Peyer's patch (tissue), 4 donors: ENCODE results near the gene HARBI1. TPM values are rescaled to one million over a fixed set of nuclear protein-coding genes. Genes with fewer than 3 reads are reported as not detected.

Source experiments
- DNase-seq, 3 donors: peaks; one replicate each; pipeline ENCODE4 v3.0.0-alpha.2; 2017 to 2019
- H3K27ac ChIP-seq, 4 donors: fragments of 200-600 bp; sonication (generic); one replicate each; pipeline ENCODE4 v1.5.1; 2016 to 2019
- H3K27me3 ChIP-seq, 2 donors: fragments of 200-600 bp; sonication (generic); one replicate each; pipeline ENCODE4 v1.5.1; 2019
- H3K36me3 ChIP-seq, 3 donors: fragments of 200-600 bp; sonication (generic); one replicate each; pipeline ENCODE4 v1.5.1; 2016 to 2019
- H3K4me1 ChIP-seq, 4 donors: fragments of 200-600 bp; sonication (generic); one replicate each; pipeline ENCODE4 v1.5.1; 2016 to 2019
- H3K4me3 ChIP-seq, 4 donors: fragments of 200-600 bp; sonication (generic); 1 replicate in 3 of 4; 2 replicates in 1 of 4; pipeline ENCODE4 v1.5.1; 2016 to 2019; ENCODE audit warnings: mild to moderate bottlenecking in 1 of 4
- H3K9me3 ChIP-seq, 4 donors: fragments of 200-600 bp; sonication (generic); one replicate each; pipeline ENCODE4 v1.5.1; 2016 to 2019; ENCODE audit warnings: mild to moderate bottlenecking in 1 of 4
- POLR2A ChIP-seq, 2 donors: fragments of 450-650 bp; IDR thresholded peaks; one replicate each; pipeline ENCODE4 v1.5.1; 2017; ENCODE audit warnings: antibody characterized with exemption in 2 of 2, mild to moderate bottlenecking in 2 of 2, moderate library complexity in 2 of 2
- total RNA-seq, 4 donors: library from RNA; depleted of rRNA; stranded (reverse); fragments of >200 nt; gene quantifications; one replicate each; pipeline ENCODE4 v1.1.0, GENCODE V29; 2016
- TF ChIP-seq, protein P1 (sequence below), 6 experiments: fragments of 450-650 bp in 4 of 6; fragments of 200-600 bp in 2 of 6; sonication (generic) in 1 of 6; IDR thresholded peaks; one replicate each; pipeline ENCODE4 v1.5.1; 2017 to 2019; ENCODE audit warnings: antibody characterized with exemption in 6 of 6, mild to moderate bottlenecking in 3 of 6, moderate library complexity in 1 of 6

The HARBI1 gene
- total RNA-seq, 4 donors from 2014 or later: 3.3 to 4.4 (median 4.1) TPM

DNA sequence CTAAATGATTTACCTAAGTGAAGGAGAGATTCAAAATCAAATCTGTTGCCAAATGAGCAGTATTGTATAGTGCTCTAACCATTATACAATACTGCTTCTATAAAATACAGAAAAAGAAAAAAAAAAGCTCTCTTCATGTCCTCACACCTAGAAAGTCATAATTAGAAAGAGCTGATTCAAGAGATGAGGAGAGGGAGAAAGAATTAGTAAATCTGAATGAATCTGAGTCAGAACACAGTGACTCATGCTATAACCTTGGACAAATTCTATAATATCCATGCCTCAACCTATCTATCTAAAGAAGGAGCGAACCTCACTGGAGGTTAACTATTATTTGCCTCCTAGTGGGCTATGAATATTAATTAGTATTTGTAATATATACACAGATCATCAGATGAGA, 52.6 kb downstream of the HARBI1 start:
- Histone ChIP-seq H3K36me3 (no peaks in the 10 kb centered on the region), H3K27ac (no peak overlapping the region), H3K27me3 (no peaks in the 10 kb centered on the region), H3K9me3 (no peaks in the 10 kb centered on the region), H3K4me3 (no peak overlapping the region), H3K4me1 (peaks cover 0 to 14% (median 2%) of the 10 kb centered on the region in 4 donors)
- TF ChIP-seq POLR2A (IDR thresholded peaks at IDR 0.05): no peak
- TF ChIP-seq, protein P1, sequence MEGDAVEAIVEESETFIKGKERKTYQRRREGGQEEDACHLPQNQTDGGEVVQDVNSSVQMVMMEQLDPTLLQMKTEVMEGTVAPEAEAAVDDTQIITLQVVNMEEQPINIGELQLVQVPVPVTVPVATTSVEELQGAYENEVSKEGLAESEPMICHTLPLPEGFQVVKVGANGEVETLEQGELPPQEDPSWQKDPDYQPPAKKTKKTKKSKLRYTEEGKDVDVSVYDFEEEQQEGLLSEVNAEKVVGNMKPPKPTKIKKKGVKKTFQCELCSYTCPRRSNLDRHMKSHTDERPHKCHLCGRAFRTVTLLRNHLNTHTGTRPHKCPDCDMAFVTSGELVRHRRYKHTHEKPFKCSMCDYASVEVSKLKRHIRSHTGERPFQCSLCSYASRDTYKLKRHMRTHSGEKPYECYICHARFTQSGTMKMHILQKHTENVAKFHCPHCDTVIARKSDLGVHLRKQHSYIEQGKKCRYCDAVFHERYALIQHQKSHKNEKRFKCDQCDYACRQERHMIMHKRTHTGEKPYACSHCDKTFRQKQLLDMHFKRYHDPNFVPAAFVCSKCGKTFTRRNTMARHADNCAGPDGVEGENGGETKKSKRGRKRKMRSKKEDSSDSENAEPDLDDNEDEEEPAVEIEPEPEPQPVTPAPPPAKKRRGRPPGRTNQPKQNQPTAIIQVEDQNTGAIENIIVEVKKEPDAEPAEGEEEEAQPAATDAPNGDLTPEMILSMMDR (IDR thresholded peaks at IDR 0.05): no peak
- DNase-seq: no peak

DNA sequence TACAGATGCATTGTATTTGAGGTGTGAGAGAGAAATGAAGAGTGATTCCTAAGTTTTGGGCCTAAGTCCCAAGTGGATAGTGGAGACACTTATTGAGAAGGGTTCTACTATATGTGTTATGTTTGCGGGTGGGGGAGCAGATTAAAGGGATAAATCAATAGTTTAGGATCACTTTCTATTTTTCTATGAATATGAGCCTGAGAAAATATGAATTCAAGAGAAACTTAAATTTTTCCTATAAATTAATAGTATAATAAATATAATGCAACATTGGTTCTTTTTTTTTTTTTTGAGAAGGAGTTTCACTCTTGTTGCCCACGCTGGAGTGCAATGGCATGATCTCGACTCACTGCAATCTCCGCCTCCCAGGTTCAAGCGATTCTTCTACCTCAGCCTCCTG, 54.5 kb downstream of the HARBI1 start:
- peaks cover 0 to 14% (median 2%) of the 10 kb centered on the region in 4 donors for H3K4me1 ChIP-seq
- no peak for DNase-seq
- H3K4me3 ChIP-seq: no peak overlapping the region
- no peaks in the 10 kb centered on the region for H3K9me3 ChIP-seq
- TF ChIP-seq, protein P1 (IDR thresholded peaks at IDR 0.05): no peak
- no peak for TF ChIP-seq POLR2A (IDR thresholded peaks at IDR 0.05)
- no peaks in the 10 kb centered on the region for H3K27me3 ChIP-seq
- no peak overlapping the region for H3K27ac ChIP-seq
- no peaks in the 10 kb centered on the region for H3K36me3 ChIP-seq

DNA sequence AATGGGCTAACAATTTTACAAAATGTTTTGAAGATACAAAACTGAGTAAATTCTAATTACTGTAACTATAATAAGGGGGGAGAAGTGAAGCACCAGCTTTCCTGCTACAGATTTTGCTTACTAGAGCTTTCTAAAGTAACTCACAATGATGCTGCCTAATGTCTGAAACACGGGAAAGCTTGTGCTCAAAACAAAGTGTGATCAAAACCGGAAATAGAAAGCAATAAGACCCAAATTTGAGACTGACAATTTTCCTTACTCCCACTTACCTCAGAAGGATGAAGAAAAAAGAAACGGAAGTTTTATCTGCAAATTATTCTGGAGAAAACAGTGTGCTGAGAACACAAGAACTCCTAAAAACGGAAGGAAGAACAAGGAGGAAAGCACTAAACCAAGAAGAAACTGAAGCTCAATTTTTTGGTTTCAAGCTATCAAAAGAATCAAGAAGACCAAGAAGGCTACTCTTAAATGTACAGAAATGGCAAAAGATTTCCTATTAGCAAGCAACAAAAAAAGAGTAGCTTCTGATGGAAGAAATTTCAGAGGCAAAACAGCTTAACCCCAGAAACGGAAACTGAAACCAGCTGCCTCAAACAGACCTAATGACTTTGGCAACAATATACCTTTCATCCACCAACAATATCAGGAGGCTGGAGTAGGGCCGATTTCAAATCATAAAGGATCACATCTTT, 56.6 kb downstream of the HARBI1 start:
- H3K4me3 ChIP-seq: peak overlapping the region; percentile 14 to 40 (median 30)
- no peaks in the 10 kb centered on the region for H3K9me3 ChIP-seq
- H3K4me1 ChIP-seq: peaks cover 0 to 15% (median 9%) of the 10 kb centered on the region in 4 donors
- TF ChIP-seq POLR2A (IDR thresholded peaks at IDR 0.05): no peak
- TF ChIP-seq, protein P1 (IDR thresholded peaks at IDR 0.05): no peak
- H3K36me3 ChIP-seq: no peaks in the 10 kb centered on the region
- H3K27me3 ChIP-seq: no peaks in the 10 kb centered on the region
- peak in 1 of 3 donors; percentile 49 for DNase-seq
- peak overlapping the region; percentile 49 to 66 (median 62) for H3K27ac ChIP-seq

DNA sequence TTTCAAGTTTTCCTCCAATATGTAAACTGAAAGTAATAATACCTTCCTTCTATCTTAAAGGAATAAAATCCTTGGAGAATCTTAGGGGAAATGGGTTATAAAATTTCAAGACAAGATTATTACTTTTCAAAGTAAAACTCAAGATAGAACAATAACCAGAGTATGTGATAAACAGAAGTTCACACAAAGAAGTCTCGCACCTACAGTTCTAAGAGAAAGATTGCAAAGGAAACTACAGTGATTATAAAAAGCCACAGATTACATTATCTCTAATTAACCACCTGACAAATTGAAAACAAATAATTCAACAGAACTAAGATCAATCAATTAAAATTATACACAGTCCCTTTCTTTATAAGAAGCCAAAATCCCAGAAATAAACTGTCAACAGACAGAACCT, 57.2 kb downstream of the HARBI1 start:
- Histone ChIP-seq H3K27me3 (no peaks in the 10 kb centered on the region), H3K4me1 (peaks cover 0 to 21% (median 13%) of the 10 kb centered on the region in 4 donors), H3K27ac (peak overlapping the region in 3 of 4 donors; percentile 49 to 66 (median 63)), H3K9me3 (no peaks in the 10 kb centered on the region), H3K36me3 (no peaks in the 10 kb centered on the region), H3K4me3 (peak overlapping the region in 2 of 4 donors; percentile 34 to 40)
- TF ChIP-seq POLR2A (IDR thresholded peaks at IDR 0.05): no peak
- TF ChIP-seq, protein P1 (IDR thresholded peaks at IDR 0.05): no peak
- DNase-seq: no peak

DNA sequence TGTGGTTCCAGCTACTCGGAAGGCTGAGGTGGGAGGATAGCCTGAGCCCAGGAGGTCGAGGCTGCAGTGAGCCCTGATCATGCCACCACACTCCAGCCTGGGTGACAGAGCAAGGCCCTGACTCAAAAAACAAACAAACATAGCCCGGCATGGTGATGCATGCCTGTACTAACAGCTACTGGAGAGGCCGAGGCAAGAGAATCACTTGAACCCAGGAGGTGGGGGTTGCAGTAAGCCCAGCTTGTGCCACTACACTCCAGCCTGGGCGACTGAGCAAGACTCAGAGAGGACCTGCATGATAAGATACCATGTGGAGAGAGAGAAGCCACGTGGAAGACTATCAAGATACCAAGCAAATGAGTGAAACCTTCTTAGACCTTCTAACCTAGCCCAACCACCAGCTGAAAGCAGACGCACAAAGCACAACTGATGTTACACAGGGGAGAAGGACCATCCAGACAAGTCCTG, 59.3 kb downstream of the HARBI1 start:
- no peak for DNase-seq
- peaks cover 0 to 42% (median 18%) of the 10 kb centered on the region in 4 donors for H3K4me1 ChIP-seq
- no peaks in the 10 kb centered on the region for H3K27me3 ChIP-seq
- no peaks in the 10 kb centered on the region for H3K9me3 ChIP-seq
- H3K27ac ChIP-seq: no peak overlapping the region
- H3K4me3 ChIP-seq: no peak overlapping the region
- TF ChIP-seq POLR2A (IDR thresholded peaks at IDR 0.05): no peak
- TF ChIP-seq, protein P1 (IDR thresholded peaks at IDR 0.05): no peak
- H3K36me3 ChIP-seq: no peaks in the 10 kb centered on the region
